IMR-90 (cell line): ENCODE measurements around the gene NR1D2. TPM values are rescaled to one million over a fixed set of nuclear protein-coding genes. Genes with fewer than 3 reads are reported as not detected.

Source experiments
- ATAC-seq: fragments of 200-7000 bp; cut with Tn5 transposase; 2 replicates; pipeline ENCODE4 v1.9.1; 2020; ENCODE audit warnings: low read depth, mild to moderate bottlenecking, moderate library complexity
- BruUV-seq: library from RNA; stranded (reverse); fragments of 400-500 nt; replicated peaks from 2 replicates; lab custom pipeline; 2021; lab: Mats Ljungman, UMichigan
- CTCF ChIA-PET: fragments of 300-600 bp; formaldehyde crosslinking; extraction: SDS; loops from one replicate; lab custom pipeline; 2021; ENCODE audit warnings: antibody characterized with exemption; lab: Yijun Ruan, JAX
- POLR2A ChIA-PET: fragments of 300-600 bp; sonication (Branson Sonifier 250); formaldehyde crosslinking; loops from one replicate; lab custom pipeline; 2022; ENCODE audit warnings: antibody characterized with exemption; ENCODE audit not compliant: unreplicated experiment; lab: Charles Lee
- DNase-seq: peaks from one replicate; pipeline ENCODE4 v3.0.0; 2013
- H2AFZ ChIP-seq: replicated peaks from 2 replicates; pipeline ENCODE3; 2013; ENCODE audit warnings: low read length, mild to moderate bottlenecking; ENCODE audit not compliant: poor library complexity
- H2AK5ac ChIP-seq: 2 replicates; pipeline ENCODE4 v1.6.1; 2013; ENCODE audit warnings: low read depth, low read length, inconsistent platforms
- H2AK9ac ChIP-seq: replicated peaks from 2 replicates; pipeline ENCODE3; 2013; ENCODE audit warnings: mild to moderate bottlenecking, low read depth, low read length, moderate library complexity; ENCODE audit not compliant: poor library complexity
- H2BK120ac ChIP-seq: 2 replicates; pipeline ENCODE4 v1.6.1; 2013; ENCODE audit warnings: low read depth, low read length, inconsistent platforms
- H2BK15ac ChIP-seq: 3 replicates; pipeline ENCODE4 v1.6.1; 2013; ENCODE audit warnings: low read depth, low read length, inconsistent platforms
- H2BK20ac ChIP-seq: 2 replicates; pipeline ENCODE4 v1.6.1; 2013; ENCODE audit warnings: low read depth, mild to moderate bottlenecking, inconsistent platforms, low read length, moderate library complexity
- H2BK5ac ChIP-seq: 2 replicates; pipeline ENCODE4 v1.6.1; 2013; ENCODE audit warnings: mild to moderate bottlenecking, low read depth, low read length, inconsistent platforms; ENCODE audit not compliant: poor library complexity, severe bottlenecking
- H3K14ac ChIP-seq: replicated peaks from 2 replicates; pipeline ENCODE4 v1.6.1; 2013; ENCODE audit warnings: low read depth, low read length, inconsistent platforms
- H3K18ac ChIP-seq: 2 replicates; pipeline ENCODE4 v1.6.1; 2013; ENCODE audit warnings: low read depth, low read length, control low read depth
- H3K23ac ChIP-seq: 2 replicates; pipeline ENCODE4 v1.6.1; 2013; ENCODE audit warnings: low read depth, low read length, inconsistent platforms
- H3K27ac ChIP-seq: 2 replicates; pipeline ENCODE4 v1.5.1; 2013; ENCODE audit warnings: mild to moderate bottlenecking, control low read depth, low read length; ENCODE audit not compliant: insufficient read depth
- H3K27me3 ChIP-seq: 2 replicates; pipeline ENCODE4 v1.6.1; 2013; ENCODE audit warnings: low read length; ENCODE audit not compliant: control insufficient read depth, insufficient read depth
- H3K36me3 ChIP-seq: 2 replicates; pipeline ENCODE4 v1.6.1; 2013; ENCODE audit warnings: low read length, mixed read lengths; ENCODE audit not compliant: control insufficient read depth, insufficient read depth
- H3K4ac ChIP-seq: 2 replicates; pipeline ENCODE4 v1.6.1; 2013; ENCODE audit warnings: low read depth, low read length, inconsistent platforms
- H3K4me1 ChIP-seq: 2 replicates; pipeline ENCODE4 v1.6.1; 2013; ENCODE audit warnings: low read length, mixed read lengths; ENCODE audit not compliant: control insufficient read depth, insufficient read depth
- H3K4me2 ChIP-seq: 2 replicates; pipeline ENCODE4 v1.6.1; 2013; ENCODE audit warnings: low read depth, mild to moderate bottlenecking, control low read depth, low read length, moderate library complexity
- H3K4me3 ChIP-seq: 2 replicates; pipeline ENCODE4 v1.5.1; 2013; ENCODE audit warnings: low read depth, mild to moderate bottlenecking, control low read depth, low read length, moderate library complexity; ENCODE audit not compliant: insufficient read depth
- H3K56ac ChIP-seq: 2 replicates; pipeline ENCODE4 v1.6.1; 2013; ENCODE audit warnings: low read length, inconsistent platforms; ENCODE audit not compliant: insufficient read depth; ENCODE audit errors: extremely low read depth
- H3K79me1 ChIP-seq, 2 experiments: 2 replicates each; pipeline ENCODE4 v1.6.1; 2013; ENCODE audit warnings: low read length in 2 of 2, inconsistent platforms in 1 of 2, low read depth in 1 of 2
- H3K9ac ChIP-seq: 2 replicates; pipeline ENCODE4 v1.6.1; 2013; ENCODE audit warnings: low read depth, low read length, control low read depth
- H3K9me1 ChIP-seq: 2 replicates; pipeline ENCODE4 v1.6.1; 2013; ENCODE audit warnings: low read length, inconsistent platforms; ENCODE audit not compliant: insufficient read depth
- H3K9me3 ChIP-seq: 2 replicates; pipeline ENCODE4 v1.6.1; 2013; ENCODE audit warnings: low read length; ENCODE audit not compliant: control insufficient read depth, insufficient read depth
- H4K20me1 ChIP-seq: 2 replicates; pipeline ENCODE4 v1.6.1; 2013; ENCODE audit warnings: low read length, inconsistent platforms; ENCODE audit not compliant: insufficient read depth
- H4K5ac ChIP-seq: 2 replicates; pipeline ENCODE4 v1.6.1; 2013; ENCODE audit warnings: mild to moderate bottlenecking, low read depth, low read length, control low read depth
- H4K8ac ChIP-seq, 2 experiments: 2 replicates each; pipeline ENCODE4 v1.6.1; 2013; ENCODE audit warnings: low read depth in 2 of 2, low read length in 2 of 2, control low read depth in 1 of 2, inconsistent platforms in 1 of 2
- H4K91ac ChIP-seq: 2 replicates; pipeline ENCODE4 v1.6.1; 2013; ENCODE audit warnings: low read depth, low read length, inconsistent platforms; ENCODE audit not compliant: insufficient read depth
- CEBPB ChIP-seq: IDR thresholded peaks from 2 replicates; pipeline ENCODE4 v1.6.1; 2012; ENCODE audit warnings: low read depth, low read length, improper control_type of control experiment
- FOS ChIP-seq: fragments of 150-350 bp; IDR thresholded peaks from 2 replicates; pipeline ENCODE4 v1.6.1; 2016; ENCODE audit warnings: low read depth, low read length
- MAZ ChIP-seq: IDR thresholded peaks from 2 replicates; pipeline ENCODE4 v1.6.1; 2012; ENCODE audit warnings: low read depth, mild to moderate bottlenecking, low read length, improper control_type of control experiment, moderate library complexity, borderline replicate concordance
- MXI1 ChIP-seq: IDR thresholded peaks from 2 replicates; pipeline ENCODE4 v1.6.1; 2012; ENCODE audit warnings: low read depth, mild to moderate bottlenecking, low read length, moderate library complexity, borderline replicate concordance
- RAD21 ChIP-seq: IDR thresholded peaks from 2 replicates; pipeline ENCODE4 v1.6.1; 2012; ENCODE audit warnings: low read length, improper control_type of control experiment
- RCOR1 ChIP-seq: IDR thresholded peaks from 2 replicates; pipeline ENCODE4 v1.6.1; 2012; ENCODE audit warnings: mild to moderate bottlenecking, low read length, improper control_type of control experiment; ENCODE audit not compliant: insufficient replicate concordance
- RFX5 ChIP-seq: IDR thresholded peaks from 2 replicates; pipeline ENCODE4 v1.8.0; 2012; ENCODE audit warnings: low read depth, mild to moderate bottlenecking, low read length, moderate library complexity
- USF2 ChIP-seq: fragments of 150-350 bp; IDR thresholded peaks from 2 replicates; pipeline ENCODE4 v1.6.1; 2017; ENCODE audit warnings: mild to moderate bottlenecking, antibody characterized with exemption, low read length, low read depth
- WGBS, 2 experiments: methylation state at CpG; one replicate each; pipeline versions ENCODE4 v1.1.5 to v1.1.7; 2013; ENCODE audit warnings: missing lambda C conversion rate in 2 of 2; ENCODE audit not compliant: insufficient read length in 1 of 2; ENCODE audit errors: extremely low coverage in 2 of 2; 5-methylcytosine and 5-hydroxymethylcytosine counted together
- dilution Hi-C: fragments of 300-500 bp; cut with HindIII; formaldehyde crosslinking; loops from one replicate; pipeline ENCODE4 v1.14.3; 2018; ENCODE audit warnings: low sequenced_read_pairs; ENCODE audit not compliant: unreplicated experiment
- in situ Hi-C: fragments of 300-500 bp; cut with MboI; formaldehyde crosslinking; loops from 3 replicates; pipeline ENCODE4 v1.14.3; 2019; ENCODE audit warnings: low sequenced_read_pairs, inconsistent platforms, mixed read lengths
- intact Hi-C: fragments of 100-400 bp; cut with micrococcal nuclease; formaldehyde crosslinking; loops from 2 replicates; pipeline ENCODE4 v1.10.0; 2022
- polyA plus RNA-seq, 3 experiments: library from polyadenylated mRNA; depleted of rRNA; stranded (reverse); fragments of >200 nt; gene quantifications; 2 replicates each; pipeline ENCODE4 v1.2.3, GENCODE V29; 2012; ENCODE audit warnings: low replicate concordance in 1 of 3
- total RNA-seq: library from RNA; depleted of rRNA; stranded (reverse); fragments of >200 nt; gene quantifications from 2 replicates; pipeline ENCODE4 v1.2.3, GENCODE V29; 2012

The NR1D2 gene
- total and polyA plus RNA-seq, 2 of the 4 experiments (the other 2 are of a cell fraction) = 8.1 to 41.0 TPM

GRCh38 chr3:23961066-23961465 lies 16.0 kb downstream of the NR1D2 start:
- no peaks in the 10 kb centered on the region for H3K27me3 ChIP-seq
- H3K36me3 ChIP-seq = peaks cover 18% of the 10 kb centered on the region
- dilution Hi-C loops = no loop called here
- H2AFZ ChIP-seq = no peak overlapping the region
- H4K20me1 ChIP-seq = peaks cover 23% of the 10 kb centered on the region
- no peak overlapping the region for H3K9ac ChIP-seq
- TF ChIP-seq USF2 (no peak), CEBPB (no peak), RAD21 (no peak), RCOR1 (no peak), RFX5 (no peak), MAZ (no peak), MXI1 (no peak), FOS (no peak)
- H2BK20ac ChIP-seq = no peak overlapping the region
- H3K27ac ChIP-seq = no peak overlapping the region
- H3K4ac ChIP-seq = no peak overlapping the region
- no peak overlapping the region for H3K4me2 ChIP-seq
- H4K91ac ChIP-seq = no peak overlapping the region
- H3K4me1 ChIP-seq = peaks cover 14% of the 10 kb centered on the region
- no TSS peak for BruUV-seq
- H3K9me1 ChIP-seq = peaks cover 19% of the 10 kb centered on the region
- H2BK15ac ChIP-seq = no peak overlapping the region
- no peak overlapping the region for H3K4me3 ChIP-seq
- H4K5ac ChIP-seq = no peak overlapping the region
- H3K56ac ChIP-seq = no peak overlapping the region
- no peak overlapping the region for H3K18ac ChIP-seq
- peaks cover 19 to 56% of the 10 kb centered on the region in 2 experiments for H3K79me1 ChIP-seq
- no peak overlapping the region for H2AK9ac ChIP-seq
- intact Hi-C loops = no loop called here
- H3K9me3 ChIP-seq = no peaks in the 10 kb centered on the region
- ChIA-PET POLR2A (no interaction called here), CTCF (interaction anchor here (0.6 kb wide), 1 partner anchor 102 kb away, joined by 3 read pairs; no protein-coding TSS in a partner anchor)
- no peak overlapping the region for H3K14ac ChIP-seq
- no peak overlapping the region for H2BK5ac ChIP-seq
- no peak overlapping the region for H4K8ac ChIP-seq
- WGBS, 2 experiments = 100% methylated on average over 1 of the region's 1 CpG; no CpG with 5 or more reads in 1 of the 2 experiments
- no peak overlapping the region for H2AK5ac ChIP-seq
- no peak for ATAC-seq
- peak; percentile 50 for DNase-seq
- H2BK120ac ChIP-seq = no peak overlapping the region
- H3K23ac ChIP-seq = no peak overlapping the region
- in situ Hi-C loops = no loop called here
